ENCODE results near the gene KRTAP10-9. TPM values are rescaled to one million over a fixed set of nuclear protein-coding genes. Genes with fewer than 3 reads are reported as not detected.
"Not testable (repeated sequence)": the region's sequence is repeated elsewhere in the genome, so short reads cannot be mapped to it uniquely, and the experiment has no call there.

Gene KRTAP10-9
- total RNA-seq, 4 donors from 2014 or later, result 4.7 TPM; not detected in 3

DNA sequence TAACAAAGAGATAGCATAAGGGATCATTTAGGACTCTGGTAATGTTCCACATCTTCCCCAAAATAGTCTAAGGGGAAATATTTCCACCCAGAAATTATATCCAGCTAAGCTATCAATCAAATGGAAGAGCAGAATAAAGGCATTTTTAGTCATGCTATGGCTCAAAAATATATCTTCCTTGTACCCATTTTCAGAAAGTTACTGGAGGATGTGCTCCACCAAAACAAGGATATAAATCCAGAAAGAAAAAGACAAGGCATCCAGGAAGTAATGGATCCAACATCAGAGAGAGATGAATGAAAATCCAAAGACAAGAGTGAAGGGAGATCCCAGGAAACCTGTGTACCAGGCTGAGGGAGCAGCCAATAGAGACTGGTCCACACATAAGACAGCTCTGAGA lies 17.7 kb upstream of the KRTAP10-9 start:
- DNase-seq (ENCODE audit: low spot score in 2 of 2), result no peak
- no peak for TF ChIP-seq POLR2A (IDR thresholded peaks at IDR 0.05)
- TF ChIP-seq, protein P1, sequence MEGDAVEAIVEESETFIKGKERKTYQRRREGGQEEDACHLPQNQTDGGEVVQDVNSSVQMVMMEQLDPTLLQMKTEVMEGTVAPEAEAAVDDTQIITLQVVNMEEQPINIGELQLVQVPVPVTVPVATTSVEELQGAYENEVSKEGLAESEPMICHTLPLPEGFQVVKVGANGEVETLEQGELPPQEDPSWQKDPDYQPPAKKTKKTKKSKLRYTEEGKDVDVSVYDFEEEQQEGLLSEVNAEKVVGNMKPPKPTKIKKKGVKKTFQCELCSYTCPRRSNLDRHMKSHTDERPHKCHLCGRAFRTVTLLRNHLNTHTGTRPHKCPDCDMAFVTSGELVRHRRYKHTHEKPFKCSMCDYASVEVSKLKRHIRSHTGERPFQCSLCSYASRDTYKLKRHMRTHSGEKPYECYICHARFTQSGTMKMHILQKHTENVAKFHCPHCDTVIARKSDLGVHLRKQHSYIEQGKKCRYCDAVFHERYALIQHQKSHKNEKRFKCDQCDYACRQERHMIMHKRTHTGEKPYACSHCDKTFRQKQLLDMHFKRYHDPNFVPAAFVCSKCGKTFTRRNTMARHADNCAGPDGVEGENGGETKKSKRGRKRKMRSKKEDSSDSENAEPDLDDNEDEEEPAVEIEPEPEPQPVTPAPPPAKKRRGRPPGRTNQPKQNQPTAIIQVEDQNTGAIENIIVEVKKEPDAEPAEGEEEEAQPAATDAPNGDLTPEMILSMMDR (IDR thresholded peaks at IDR 0.05), result no peak
- intact Hi-C loops (cut with DNase I; ENCODE audit: low total_unique reads), result no loop called here
- H3K4me3 ChIP-seq (ENCODE audit: low read depth, poor library complexity, severe bottlenecking), result no peak overlapping the region

DNA sequence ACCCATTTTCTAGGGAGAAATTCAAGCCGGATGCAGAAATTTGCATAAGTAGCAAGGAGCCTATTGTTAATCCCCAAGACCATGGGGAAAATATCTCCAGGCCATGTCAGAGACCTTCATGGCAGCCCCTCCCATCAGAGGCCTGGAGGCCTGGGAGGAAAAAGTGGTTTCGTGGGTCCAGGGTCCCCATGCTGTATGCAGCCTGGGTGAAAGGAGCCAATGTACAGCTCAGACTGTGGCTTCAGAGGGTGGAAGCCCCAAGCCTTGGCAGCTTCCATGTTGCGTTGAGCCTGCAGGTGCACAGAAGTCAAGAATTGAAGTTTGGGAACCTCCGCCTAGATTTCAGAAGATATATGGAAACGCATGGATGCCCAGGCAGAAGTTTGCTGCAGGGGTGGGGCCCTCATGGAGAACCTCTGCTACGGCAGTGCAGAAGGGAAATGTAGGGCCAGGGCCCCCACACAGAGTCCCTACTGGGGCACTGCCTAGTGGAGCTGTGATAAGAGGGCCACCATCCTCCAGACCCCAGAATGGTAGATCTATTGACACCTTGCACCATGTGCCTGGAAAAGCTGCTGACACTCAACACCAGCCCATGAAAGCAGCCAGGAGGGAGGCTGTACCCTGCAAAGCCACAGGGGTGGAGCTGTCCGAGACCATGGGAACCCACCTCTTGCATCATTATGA lies 16.6 kb upstream of the KRTAP10-9 start:
- H3K4me3 ChIP-seq (ENCODE audit: low read depth, poor library complexity, severe bottlenecking); intact Hi-C loops (cut with DNase I; ENCODE audit: low total_unique reads); DNase-seq (ENCODE audit: low spot score in 2 of 2): not testable (repeated sequence)
- WGBS, 2 donors, result 97% methylated on average over 7 of the region's 7 CpGs

DNA sequence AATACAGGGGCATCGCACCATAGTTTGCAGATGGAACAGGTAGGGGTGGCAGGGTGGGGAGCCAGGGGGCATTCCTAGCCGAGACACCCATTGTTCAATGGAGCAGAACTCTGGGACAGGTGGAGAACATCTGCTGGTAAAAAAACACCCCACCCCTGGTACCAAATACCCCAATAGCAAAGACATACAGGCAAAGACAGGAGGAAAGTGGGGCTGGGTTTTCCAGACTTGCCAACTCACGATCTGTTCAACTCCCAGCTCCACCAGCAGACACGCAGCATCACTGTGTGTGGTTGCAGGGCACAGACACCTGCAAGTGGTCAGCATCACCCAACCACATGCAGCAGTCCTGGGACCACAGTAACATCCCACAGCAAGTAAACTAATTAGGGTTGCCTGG lies 15.3 kb upstream of the KRTAP10-9 start:
- DNase-seq (ENCODE audit: low spot score in 2 of 2), result no peak
- no peak for TF ChIP-seq POLR2A (IDR thresholded peaks at IDR 0.05)
- TF ChIP-seq, protein P1 (IDR thresholded peaks at IDR 0.05), result no peak
- WGBS, 2 donors, result 80 to 84% methylated on average over 4 of the region's 4 CpGs
- intact Hi-C loops (cut with DNase I; ENCODE audit: low total_unique reads), result no loop called here
- no peak overlapping the region for H3K4me3 ChIP-seq (ENCODE audit: low read depth, poor library complexity, severe bottlenecking)

DNA sequence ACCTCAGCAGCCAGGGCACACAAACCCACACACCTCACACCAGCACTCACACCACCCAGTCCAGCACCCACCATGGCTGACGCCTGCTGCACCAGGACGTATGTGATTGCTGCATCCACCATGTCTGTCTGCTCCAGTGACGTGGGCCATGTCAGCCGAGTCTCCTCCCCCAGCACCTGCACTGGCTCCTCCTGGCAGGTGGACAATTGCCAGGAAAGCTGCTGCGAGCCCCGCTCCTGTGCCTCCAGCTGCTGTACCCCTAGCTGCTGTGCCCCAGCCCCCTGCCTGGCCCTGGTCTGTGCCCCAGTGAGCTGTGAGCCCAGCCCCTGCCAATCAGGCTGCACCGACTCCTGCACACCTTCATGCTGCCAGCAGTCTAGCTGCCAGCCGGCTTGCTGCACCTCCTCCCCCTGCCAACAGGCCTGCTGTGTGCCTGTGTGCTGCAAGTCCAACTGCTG lies 14.8 kb upstream of the KRTAP10-9 start, which contains the start of gene KRTAP10-8:
TSS of gene KRTAP10-8 (plus strand) at position 51 of the 458 bp plus-strand sequence. CDS start at position 73, 22 bp downstream.
- no peak within 1 kb of the TSS for H3K4me3 ChIP-seq (ENCODE audit: low read depth, poor library complexity, severe bottlenecking)
- WGBS, 2 donors, result 88 to 93% methylated on average over 7 to 8 of the region's 8 CpGs
- no peak for DNase-seq (ENCODE audit: low spot score in 2 of 2)
- intact Hi-C loops (cut with DNase I; ENCODE audit: low total_unique reads), result no loop called here
- TF ChIP-seq, protein P1 (IDR thresholded peaks at IDR 0.05), result no peak
- TF ChIP-seq POLR2A (IDR thresholded peaks at IDR 0.05), result no peak

DNA sequence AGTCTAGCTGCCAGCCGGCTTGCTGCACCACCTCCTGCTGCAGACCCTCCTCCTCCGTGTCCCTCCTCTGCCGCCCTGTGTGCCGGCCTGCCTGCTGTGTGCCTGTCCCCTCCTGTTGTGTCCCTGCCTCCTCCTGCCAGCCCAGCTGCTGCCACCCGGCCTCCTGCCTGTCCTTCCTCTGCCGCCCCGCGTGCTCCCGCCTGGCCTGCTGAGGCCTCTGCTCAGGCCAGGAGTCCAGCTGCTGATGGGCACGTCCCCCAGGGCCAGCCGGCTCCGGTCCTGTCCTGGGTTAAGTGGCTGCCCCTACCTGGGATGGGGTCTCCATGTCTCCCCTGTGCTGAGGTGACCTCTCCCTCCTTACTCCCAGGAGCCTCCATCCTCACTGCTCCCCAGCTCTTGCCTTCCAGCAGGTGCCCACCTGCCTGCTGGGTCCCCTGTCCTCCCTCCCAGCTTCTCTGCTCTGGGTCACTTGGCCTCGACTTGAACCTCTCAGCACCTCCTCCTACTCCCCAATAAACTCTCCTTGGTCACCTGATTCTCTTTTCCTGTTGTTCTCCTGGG lies 14.1 kb upstream of the KRTAP10-9 start:
- intact Hi-C loops (cut with DNase I; ENCODE audit: low total_unique reads), result no loop called here
- no peak for DNase-seq (ENCODE audit: low spot score in 2 of 2)
- no peak for TF ChIP-seq POLR2A (IDR thresholded peaks at IDR 0.05)
- TF ChIP-seq, protein P1 (IDR thresholded peaks at IDR 0.05), result no peak
- H3K4me3 ChIP-seq (ENCODE audit: low read depth, poor library complexity, severe bottlenecking), result no peak overlapping the region
- 86 to 91% methylated on average over 13 of the region's 13 CpGs for WGBS, 2 donors

DNA sequence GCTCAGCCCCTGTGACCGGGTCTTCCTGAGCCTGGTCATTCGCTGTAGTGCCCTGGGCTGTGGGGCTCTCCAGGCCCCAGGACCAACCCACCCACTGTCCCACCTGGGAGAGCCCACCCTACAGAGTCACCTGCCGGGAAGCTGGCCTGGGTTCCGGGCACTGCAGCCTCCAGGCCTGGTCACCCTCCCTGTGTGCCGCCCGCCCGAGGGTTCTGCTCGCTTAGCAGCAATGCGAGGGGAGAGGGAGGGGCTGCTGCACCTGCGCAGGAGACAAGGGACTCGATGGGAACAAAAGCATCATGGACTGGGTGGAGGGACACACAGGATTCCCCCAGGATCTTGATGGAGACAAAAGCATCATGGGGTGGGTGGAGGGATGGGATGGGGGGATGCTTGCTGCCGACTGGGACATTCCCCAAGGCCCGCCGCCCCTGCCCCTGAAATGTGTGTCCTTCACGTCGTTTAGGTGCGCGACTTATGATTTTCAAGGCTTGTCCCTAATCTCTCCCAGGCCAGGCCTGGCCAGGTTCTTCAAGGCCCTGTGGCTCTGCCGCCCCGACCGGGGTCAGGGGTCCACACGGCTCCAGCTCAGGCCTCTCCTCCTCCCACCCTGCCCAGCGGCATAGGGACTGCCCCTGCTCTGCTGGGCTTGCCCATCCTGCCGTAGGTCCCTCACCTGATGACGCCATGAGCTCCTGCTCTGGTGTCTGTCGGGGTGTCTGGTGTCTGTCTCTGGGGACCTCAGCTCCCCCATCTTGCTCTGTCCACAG lies 13.3 kb upstream of the KRTAP10-9 start:
- 88 to 92% methylated on average over 25 to 26 of the region's 26 CpGs for WGBS, 2 donors
- intact Hi-C loops (cut with DNase I; ENCODE audit: low total_unique reads), result no loop called here
- DNase-seq (ENCODE audit: low spot score in 2 of 2), result no peak
- H3K4me3 ChIP-seq (ENCODE audit: low read depth, poor library complexity, severe bottlenecking), result no peak overlapping the region
- TF ChIP-seq, protein P1 (IDR thresholded peaks at IDR 0.05), result no peak
- no peak for TF ChIP-seq POLR2A (IDR thresholded peaks at IDR 0.05)
